Esophagus muscularis mucosa (tissue), 4 donors: ENCODE results near the gene CUX1. TPM values are rescaled to one million over a fixed set of nuclear protein-coding genes. Genes with fewer than 3 reads are reported as not detected.

Experiments
- DNase-seq: peaks from one replicate; pipeline ENCODE4 v3.0.0-alpha.2; 2017; ENCODE audit errors: extremely low spot score
- H3K27ac ChIP-seq, 4 donors: fragments of 200-600 bp; sonication (generic); replicated peaks in 1 of 4; 1 replicate in 3 of 4; 2 replicates in 1 of 4; pipeline ENCODE4 v1.5.1; 2016 to 2019; ENCODE audit warnings: mild to moderate bottlenecking in 1 of 4
- H3K27me3 ChIP-seq, 4 donors: fragments of 200-600 bp; sonication (generic); one replicate each; pipeline versions ENCODE4 v1.5.1 to v1.6.0; 2016 to 2019
- H3K36me3 ChIP-seq, 4 donors: fragments of 200-600 bp; sonication (generic); one replicate each; pipeline ENCODE4 v1.5.1; 2016 to 2019
- H3K4me1 ChIP-seq, 4 donors: fragments of 200-600 bp; sonication (generic); one replicate each; pipeline ENCODE4 v1.5.1; 2016 to 2019
- H3K4me3 ChIP-seq, 4 donors: fragments of 200-600 bp; sonication (generic); 1 replicate in 2 of 4; 2 replicates in 2 of 4; pipeline ENCODE4 v1.5.1; 2016 to 2019; ENCODE audit warnings: mild to moderate bottlenecking in 4 of 4, moderate library complexity in 1 of 4
- H3K9me3 ChIP-seq, 4 donors: fragments of 200-600 bp; sonication (generic); 1 replicate in 3 of 4; 2 replicates in 1 of 4; pipeline ENCODE4 v1.5.1; 2016 to 2019
- EP300 ChIP-seq: sonication (generic); formaldehyde crosslinking; IDR thresholded peaks from one replicate; pipeline ENCODE4 v1.6.1; 2017; ENCODE audit warnings: antibody characterized with exemption
- POLR2A ChIP-seq: fragments of 450-650 bp; IDR thresholded peaks from one replicate; pipeline ENCODE4 v1.6.1; 2017; ENCODE audit warnings: antibody characterized with exemption, moderate library complexity, mild to moderate bottlenecking, low read depth
- POLR2AphosphoS5 ChIP-seq, 2 donors: sonication (generic); formaldehyde crosslinking; IDR thresholded peaks; one replicate each; pipeline ENCODE4 v1.6.1; 2017; ENCODE audit warnings: antibody characterized with exemption in 2 of 2
- WGBS: methylation state at CpG from one replicate; pipeline ENCODE4 v1.1.5; 2018; 5-methylcytosine and 5-hydroxymethylcytosine counted together
- intact Hi-C: fragments of 100-400 bp; cut with DNase I; formaldehyde crosslinking; loops from one replicate; pipeline ENCODE4 v1.15.1; 2023
- total RNA-seq, 4 donors: library from RNA; depleted of rRNA; stranded (reverse); fragments of >200 nt; gene quantifications; one replicate each; pipeline versions ENCODE4 v1.1.0 to v1.2.1, GENCODE V29; 2016
- TF ChIP-seq, protein P1 (sequence below), 3 experiments: fragments of 200-600 bp in 2 of 3; fragments of 450-650 bp in 1 of 3; sonication (generic) in 2 of 3; IDR thresholded peaks; one replicate each; pipeline ENCODE4 v1.5.1; 2017 to 2019; ENCODE audit warnings: antibody characterized with exemption in 3 of 3, mild to moderate bottlenecking in 2 of 3, moderate library complexity in 1 of 3

The CUX1 gene
- total RNA-seq, 4 donors from 2014 or later = 61.5 to 136 (median 92.3) TPM

DNA sequence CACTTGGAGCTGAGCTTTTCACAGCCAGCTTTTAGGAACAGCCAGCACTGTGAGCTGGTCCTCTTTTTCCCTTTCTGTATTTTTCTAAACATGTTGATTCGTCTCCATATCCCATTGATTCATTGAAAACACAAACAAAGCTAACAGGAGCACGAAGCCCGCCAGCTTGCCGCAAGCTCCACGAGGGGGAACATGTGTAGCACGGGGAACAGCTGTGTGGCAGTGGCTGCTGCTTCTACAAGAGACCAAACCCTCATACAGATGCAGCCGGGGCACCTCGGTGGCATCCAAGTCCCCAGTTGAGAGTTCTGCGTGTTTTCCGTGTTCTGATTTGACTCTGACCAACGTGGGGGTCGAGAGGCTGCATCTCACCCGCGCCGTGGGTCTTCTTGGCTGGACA lies 388.5 kb downstream of the CUX1 start:
- no peak overlapping the region for H3K27ac ChIP-seq
- no peak for DNase-seq
- no peak overlapping the region for H3K4me3 ChIP-seq
- intact Hi-C loops = no loop called here
- TF ChIP-seq POLR2A = no peak
- TF ChIP-seq, protein P1, sequence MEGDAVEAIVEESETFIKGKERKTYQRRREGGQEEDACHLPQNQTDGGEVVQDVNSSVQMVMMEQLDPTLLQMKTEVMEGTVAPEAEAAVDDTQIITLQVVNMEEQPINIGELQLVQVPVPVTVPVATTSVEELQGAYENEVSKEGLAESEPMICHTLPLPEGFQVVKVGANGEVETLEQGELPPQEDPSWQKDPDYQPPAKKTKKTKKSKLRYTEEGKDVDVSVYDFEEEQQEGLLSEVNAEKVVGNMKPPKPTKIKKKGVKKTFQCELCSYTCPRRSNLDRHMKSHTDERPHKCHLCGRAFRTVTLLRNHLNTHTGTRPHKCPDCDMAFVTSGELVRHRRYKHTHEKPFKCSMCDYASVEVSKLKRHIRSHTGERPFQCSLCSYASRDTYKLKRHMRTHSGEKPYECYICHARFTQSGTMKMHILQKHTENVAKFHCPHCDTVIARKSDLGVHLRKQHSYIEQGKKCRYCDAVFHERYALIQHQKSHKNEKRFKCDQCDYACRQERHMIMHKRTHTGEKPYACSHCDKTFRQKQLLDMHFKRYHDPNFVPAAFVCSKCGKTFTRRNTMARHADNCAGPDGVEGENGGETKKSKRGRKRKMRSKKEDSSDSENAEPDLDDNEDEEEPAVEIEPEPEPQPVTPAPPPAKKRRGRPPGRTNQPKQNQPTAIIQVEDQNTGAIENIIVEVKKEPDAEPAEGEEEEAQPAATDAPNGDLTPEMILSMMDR (IDR thresholded peaks at IDR 0.05) = no peak
- TF ChIP-seq EP300 = no peak
- TF ChIP-seq POLR2AphosphoS5 (IDR thresholded peaks at IDR 0.05) = no peak
- H3K4me1 ChIP-seq = no peaks in the 10 kb centered on the region
- no peaks in the 10 kb centered on the region for H3K9me3 ChIP-seq
- no peaks in the 10 kb centered on the region for H3K27me3 ChIP-seq
- WGBS = 90% methylated on average over 15 of the region's 15 CpGs
- peaks cover 53 to 100% (median 91%) of the 10 kb centered on the region in 4 donors for H3K36me3 ChIP-seq

DNA sequence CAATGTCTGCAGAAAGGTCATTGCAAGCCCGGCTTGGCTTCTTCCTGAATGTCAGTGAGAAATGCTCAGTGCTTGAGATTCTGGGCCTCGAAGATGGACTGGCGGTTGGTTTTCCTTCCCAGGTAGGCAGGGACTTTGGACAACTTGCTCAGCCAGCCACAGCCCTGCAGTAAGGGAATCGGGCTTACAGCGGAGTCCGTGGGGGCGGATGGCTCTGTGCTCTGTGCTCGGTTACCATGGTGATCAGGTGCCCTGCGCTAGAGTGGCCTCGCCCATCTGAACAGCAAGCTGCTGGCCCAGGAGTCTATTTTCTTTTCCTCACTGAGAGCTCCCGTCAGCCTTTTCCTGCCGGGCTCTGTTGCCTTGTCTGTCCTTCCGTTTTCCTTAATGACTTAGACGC lies 391.4 kb downstream of the CUX1 start:
- 87% methylated on average over 14 of the region's 14 CpGs for WGBS
- Histone ChIP-seq H3K27ac (no peak overlapping the region), H3K27me3 (no peaks in the 10 kb centered on the region), H3K9me3 (no peaks in the 10 kb centered on the region), H3K4me1 (no peaks in the 10 kb centered on the region), H3K36me3 (peaks cover 36 to 95% (median 71%) of the 10 kb centered on the region in 4 donors), H3K4me3 (no peak overlapping the region)
- no peak for DNase-seq
- no peak for TF ChIP-seq POLR2A
- TF ChIP-seq EP300 = no peak
- TF ChIP-seq, protein P1 (IDR thresholded peaks at IDR 0.05) = no peak
- no peak for TF ChIP-seq POLR2AphosphoS5 (IDR thresholded peaks at IDR 0.05)
- intact Hi-C loops = no loop called here

DNA sequence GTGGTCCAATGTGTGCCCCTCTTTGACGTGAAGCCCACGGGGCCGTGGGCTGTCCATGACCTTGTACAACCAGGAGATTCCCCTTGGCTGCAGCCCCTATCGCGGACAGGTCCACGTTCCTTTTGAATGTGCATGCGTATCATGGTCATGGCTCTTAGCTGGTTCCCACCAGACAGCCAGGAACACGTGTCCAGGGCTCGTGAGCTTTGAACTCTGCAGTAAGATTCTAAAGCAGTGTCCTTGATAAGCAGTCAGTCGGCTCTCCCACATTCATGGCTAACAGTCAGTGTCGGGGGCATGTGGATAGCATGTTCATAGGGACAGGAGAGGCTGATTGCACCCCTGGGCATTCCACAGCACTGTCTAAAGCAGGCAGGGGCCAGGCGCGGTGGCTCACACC lies 393.4 kb downstream of the CUX1 start:
- H3K27ac ChIP-seq = no peak overlapping the region

DNA sequence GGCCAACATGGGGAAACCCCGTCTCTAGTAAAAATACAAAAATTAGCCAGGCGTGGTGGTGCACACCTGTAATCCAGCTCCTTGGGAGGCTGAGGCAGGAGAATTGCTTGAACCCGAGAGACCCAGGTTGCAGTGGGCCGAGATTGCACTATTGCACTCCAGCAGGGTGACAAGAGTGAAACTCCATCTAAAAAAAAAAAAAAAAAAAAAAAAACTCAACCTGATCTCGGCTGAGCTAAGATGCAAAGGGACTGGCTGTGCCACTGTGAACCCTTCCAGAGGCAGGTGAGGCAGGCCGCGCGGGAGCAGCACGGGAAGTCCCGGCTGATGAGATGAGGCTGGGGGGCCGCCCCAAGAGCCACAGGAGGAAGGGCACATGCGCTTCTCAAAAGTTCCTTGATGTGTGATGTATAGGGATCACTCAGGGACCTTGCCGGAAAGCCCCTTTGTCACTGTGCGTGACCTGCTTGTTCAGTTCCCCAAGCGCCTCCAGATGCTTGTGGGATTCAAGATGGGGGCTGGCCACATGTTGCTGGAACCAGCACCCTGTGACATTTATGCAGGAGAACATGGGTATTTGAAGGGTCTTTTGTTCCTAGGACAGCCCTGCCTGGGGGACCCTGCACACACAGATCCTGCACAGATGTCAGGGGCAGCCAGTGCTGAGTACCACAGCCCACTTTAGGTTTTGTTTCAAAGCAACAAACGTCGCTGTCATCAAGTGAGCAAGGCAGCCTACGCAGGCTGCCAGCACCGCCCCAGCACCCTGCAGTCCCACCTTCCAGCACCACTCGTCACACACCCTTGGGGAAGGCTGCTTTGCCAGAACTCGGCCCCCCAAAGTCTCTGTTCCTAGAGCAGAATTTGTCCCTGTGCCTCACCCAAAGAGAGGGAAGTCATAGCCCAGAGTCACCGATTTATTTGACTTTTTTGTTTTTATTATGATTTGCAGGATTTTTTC lies 394.4 kb downstream of the CUX1 start:
- WGBS = 93% methylated on average over 22 of the region's 22 CpGs
- no peak overlapping the region for H3K4me3 ChIP-seq
- no peak for TF ChIP-seq EP300
- no peak for TF ChIP-seq POLR2A
- TF ChIP-seq, protein P1 (IDR thresholded peaks at IDR 0.05) = no peak
- TF ChIP-seq POLR2AphosphoS5 (IDR thresholded peaks at IDR 0.05) = no peak
- DNase-seq = no peak
- no peaks in the 10 kb centered on the region for H3K9me3 ChIP-seq
- intact Hi-C loops = no loop called here
- H3K27me3 ChIP-seq = no peaks in the 10 kb centered on the region
- peaks cover 0 to 5% (median 0%) of the 10 kb centered on the region in 4 donors for H3K4me1 ChIP-seq
- peaks cover 6 to 85% (median 46%) of the 10 kb centered on the region in 4 donors for H3K36me3 ChIP-seq
- H3K27ac ChIP-seq = no peak overlapping the region

More for the DNA sequence above, 393.4 kb downstream of the CUX1 start:
- Histone ChIP-seq H3K27me3 (no peaks in the 10 kb centered on the region), H3K9me3 (no peaks in the 10 kb centered on the region), H3K4me3 (no peak overlapping the region), H3K36me3 (peaks cover 17 to 89% (median 53%) of the 10 kb centered on the region in 4 donors), H3K4me1 (peaks cover 0 to 5% (median 0%) of the 10 kb centered on the region in 4 donors)
- DNase-seq = no peak
- intact Hi-C loops = no loop called here
- no peak for TF ChIP-seq EP300
- TF ChIP-seq, protein P1 (IDR thresholded peaks at IDR 0.05) = no peak
- TF ChIP-seq POLR2AphosphoS5 (IDR thresholded peaks at IDR 0.05) = no peak
- TF ChIP-seq POLR2A = no peak
- 88% methylated on average over 10 of the region's 13 CpGs for WGBS
